GM19193 (cell line): ENCODE data around the gene JAK1.

Experiments
- POLR2A ChIP-seq: IDR thresholded peaks from 4 replicates; pipeline ENCODE4 v1.6.1; 2011; ENCODE audit not compliant: insufficient read depth, insufficient read length; ENCODE audit errors: extremely low read depth

JAK1 gene

GRCh38 chr1:64942675-64943074 lies 23.7 kb downstream of the JAK1 start:
- no peak for TF ChIP-seq POLR2A

- no peak for TF ChIP-seq POLR2A
Measured at GRCh38 chr1:64942118-64942517, 24.2 kb downstream of the JAK1 start.

GRCh38 chr1:64941461-64942117 lies 24.8 kb downstream of the JAK1 start:
- TF ChIP-seq POLR2A: no peak

GRCh38 chr1:64940025-64940424 lies 26.3 kb downstream of the JAK1 start:
- TF ChIP-seq POLR2A: no peak

- TF ChIP-seq POLR2A: no peak
Measured at GRCh38 chr1:64938991-64939390, 27.4 kb downstream of the JAK1 start.

- TF ChIP-seq POLR2A: no peak
Measured at GRCh38 chr1:64936956-64937355, 29.4 kb downstream of the JAK1 start.

GRCh38 chr1:64935551-64936155 lies 30.7 kb downstream of the JAK1 start:
- no peak for TF ChIP-seq POLR2A

- TF ChIP-seq POLR2A: no peak
Measured at GRCh38 chr1:64934878-64935275, 31.5 kb downstream of the JAK1 start.

- TF ChIP-seq POLR2A: no peak
Measured at GRCh38 chr1:64934115-64934877, 32.1 kb downstream of the JAK1 start.

GRCh38 chr1:64933296-64934070 lies 32.9 kb downstream of the JAK1 start:
- TF ChIP-seq POLR2A: no peak

- TF ChIP-seq POLR2A: no peak
Measured at GRCh38 chr1:64932962-64933295, 33.4 kb downstream of the JAK1 start.

- TF ChIP-seq POLR2A: no peak
Measured at GRCh38 chr1:64929221-64929620, 37.1 kb downstream of the JAK1 start.

GRCh38 chr1:64928325-64928724 lies 38.0 kb downstream of the JAK1 start:
- TF ChIP-seq POLR2A: no peak

- no peak for TF ChIP-seq POLR2A
Measured at GRCh38 chr1:64925594-64925993, 40.8 kb downstream of the JAK1 start.

- TF ChIP-seq POLR2A: no peak
Measured at GRCh38 chr1:64923294-64923718, 43.0 kb downstream of the JAK1 start.
